Measurements from ENCODE around the gene ITGA8. TPM values are rescaled to one million over a fixed set of nuclear protein-coding genes. Genes with fewer than 3 reads are reported as not detected.

Gene ITGA8
- total RNA-seq, 1 experiment from 2014 or later, result not detected

DNA sequence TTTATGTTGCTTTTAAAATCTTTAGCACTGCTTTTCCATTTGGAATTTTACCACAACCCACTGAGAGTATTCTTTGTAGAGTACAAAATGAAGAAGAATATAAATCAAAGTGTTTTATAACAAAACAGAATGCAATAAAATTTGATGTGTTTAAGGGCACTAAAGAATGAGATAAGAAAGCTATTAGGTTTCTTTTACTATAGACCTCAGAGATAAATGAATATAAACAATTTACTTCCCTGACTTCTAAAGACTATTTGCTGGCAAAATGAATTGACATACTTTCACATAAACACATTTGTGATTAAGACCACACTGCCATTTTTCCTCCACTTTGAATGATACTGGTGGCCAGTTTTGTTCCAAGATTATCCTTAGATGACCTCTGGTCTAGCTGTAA, 124.5 kb downstream of the ITGA8 start:
- no TSS peak for BruUV-seq (replicated peaks)
- CTCF ChIA-PET, result no interaction called here
- no peak overlapping the region for H3K4me3 Mint-ChIP-seq (ENCODE audit: low read depth, unreplicated experiment)
- no peaks in the 10 kb centered on the region for H3K36me3 Mint-ChIP-seq (ENCODE audit: insufficient read depth, unreplicated experiment)
- no peak overlapping the region for H3K27ac Mint-ChIP-seq (ENCODE audit: unreplicated experiment)
- H3K27me3 Mint-ChIP-seq (ENCODE audit: unreplicated experiment), result peaks cover 36% of the 10 kb centered on the region
- DNase-seq, result no peak
- H3K4me1 Mint-ChIP-seq (ENCODE audit: low read depth, unreplicated experiment), result no peaks in the 10 kb centered on the region
- intact Hi-C loops (cut with micrococcal nuclease; ENCODE audit: unreplicated experiment), result no loop called here
- peaks cover under 1% of the 10 kb centered on the region for H3K9me3 Mint-ChIP-seq (ENCODE audit: low read depth, unreplicated experiment)
- TF ChIP-seq, protein P1, sequence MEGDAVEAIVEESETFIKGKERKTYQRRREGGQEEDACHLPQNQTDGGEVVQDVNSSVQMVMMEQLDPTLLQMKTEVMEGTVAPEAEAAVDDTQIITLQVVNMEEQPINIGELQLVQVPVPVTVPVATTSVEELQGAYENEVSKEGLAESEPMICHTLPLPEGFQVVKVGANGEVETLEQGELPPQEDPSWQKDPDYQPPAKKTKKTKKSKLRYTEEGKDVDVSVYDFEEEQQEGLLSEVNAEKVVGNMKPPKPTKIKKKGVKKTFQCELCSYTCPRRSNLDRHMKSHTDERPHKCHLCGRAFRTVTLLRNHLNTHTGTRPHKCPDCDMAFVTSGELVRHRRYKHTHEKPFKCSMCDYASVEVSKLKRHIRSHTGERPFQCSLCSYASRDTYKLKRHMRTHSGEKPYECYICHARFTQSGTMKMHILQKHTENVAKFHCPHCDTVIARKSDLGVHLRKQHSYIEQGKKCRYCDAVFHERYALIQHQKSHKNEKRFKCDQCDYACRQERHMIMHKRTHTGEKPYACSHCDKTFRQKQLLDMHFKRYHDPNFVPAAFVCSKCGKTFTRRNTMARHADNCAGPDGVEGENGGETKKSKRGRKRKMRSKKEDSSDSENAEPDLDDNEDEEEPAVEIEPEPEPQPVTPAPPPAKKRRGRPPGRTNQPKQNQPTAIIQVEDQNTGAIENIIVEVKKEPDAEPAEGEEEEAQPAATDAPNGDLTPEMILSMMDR (IDR thresholded peaks at IDR 0.05; ENCODE audit: unreplicated experiment), result no peak

DNA sequence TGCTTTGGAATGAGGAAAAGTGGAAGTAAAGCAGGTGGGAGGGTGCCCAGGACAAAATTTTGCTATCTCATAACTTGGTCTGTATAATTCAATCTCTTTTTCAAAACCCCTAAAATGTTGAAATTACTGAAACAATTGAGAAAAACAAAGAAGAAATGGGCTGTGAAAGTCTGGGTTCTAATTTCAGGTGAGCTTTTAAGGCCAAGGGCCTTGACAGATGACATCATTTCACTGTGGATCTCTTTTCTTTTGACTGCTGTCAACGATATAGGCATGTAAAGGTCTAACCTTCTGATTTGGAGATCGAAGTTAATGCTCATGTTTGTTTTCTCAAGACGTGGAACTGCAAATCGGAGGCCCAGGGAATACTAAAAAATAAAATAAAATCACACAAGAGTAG, 127.8 kb downstream of the ITGA8 start:
- Mint-ChIP-seq H3K4me3 (ENCODE audit: low read depth, unreplicated experiment) (no peak overlapping the region), H3K27me3 (ENCODE audit: unreplicated experiment) (peaks cover 19% of the 10 kb centered on the region), H3K36me3 (ENCODE audit: insufficient read depth, unreplicated experiment) (no peaks in the 10 kb centered on the region), H3K4me1 (ENCODE audit: low read depth, unreplicated experiment) (no peaks in the 10 kb centered on the region), H3K9me3 (ENCODE audit: low read depth, unreplicated experiment) (no peaks in the 10 kb centered on the region), H3K27ac (ENCODE audit: unreplicated experiment) (no peak overlapping the region)
- DNase-seq, result no peak
- TF ChIP-seq, protein P1 (IDR thresholded peaks at IDR 0.05; ENCODE audit: unreplicated experiment), result no peak
- intact Hi-C loops (cut with micrococcal nuclease; ENCODE audit: unreplicated experiment), result no loop called here
- no TSS peak for BruUV-seq (replicated peaks)
- CTCF ChIA-PET, result no interaction called here

- TF ChIP-seq, protein P1 (IDR thresholded peaks at IDR 0.05; ENCODE audit: unreplicated experiment), result no peak
- no TSS peak for BruUV-seq (replicated peaks)
- DNase-seq, result no peak
- Mint-ChIP-seq H3K4me3 (ENCODE audit: low read depth, unreplicated experiment) (no peak overlapping the region), H3K36me3 (ENCODE audit: insufficient read depth, unreplicated experiment) (no peaks in the 10 kb centered on the region), H3K27me3 (ENCODE audit: unreplicated experiment) (peaks cover 14% of the 10 kb centered on the region), H3K4me1 (ENCODE audit: low read depth, unreplicated experiment) (no peaks in the 10 kb centered on the region), H3K27ac (ENCODE audit: unreplicated experiment) (no peak overlapping the region), H3K9me3 (ENCODE audit: low read depth, unreplicated experiment) (no peaks in the 10 kb centered on the region)
- intact Hi-C loops (cut with micrococcal nuclease; ENCODE audit: unreplicated experiment), result no loop called here
- CTCF ChIA-PET, result no interaction called here
Observed at GRCh38 chr10:15591431-15591830, 128.3 kb downstream of the ITGA8 start.

- DNase-seq, result no peak
- no peak overlapping the region for H3K27ac Mint-ChIP-seq (ENCODE audit: unreplicated experiment)
- no TSS peak for BruUV-seq (replicated peaks)
- H3K27me3 Mint-ChIP-seq (ENCODE audit: unreplicated experiment), result peaks cover 14% of the 10 kb centered on the region
- H3K4me1 Mint-ChIP-seq (ENCODE audit: low read depth, unreplicated experiment), result no peaks in the 10 kb centered on the region
- intact Hi-C loops (cut with micrococcal nuclease; ENCODE audit: unreplicated experiment), result no loop called here
- TF ChIP-seq, protein P1 (IDR thresholded peaks at IDR 0.05; ENCODE audit: unreplicated experiment), result no peak
- H3K4me3 Mint-ChIP-seq (ENCODE audit: low read depth, unreplicated experiment), result no peak overlapping the region
- CTCF ChIA-PET, result no interaction called here
- H3K9me3 Mint-ChIP-seq (ENCODE audit: low read depth, unreplicated experiment), result no peaks in the 10 kb centered on the region
- no peaks in the 10 kb centered on the region for H3K36me3 Mint-ChIP-seq (ENCODE audit: insufficient read depth, unreplicated experiment)
Observed at GRCh38 chr10:15588635-15589508, 130.8 kb downstream of the ITGA8 start.
